Ovary (tissue), 9 donors: ENCODE results near the gene ICA1. TPM values are rescaled to one million over a fixed set of nuclear protein-coding genes. Genes with fewer than 3 reads are reported as not detected.

ENCODE experiments used
- DNase-seq, 5 donors: peaks; one replicate each; pipeline ENCODE4 v3.0.0-alpha.2; 2019 to 2020
- H3K27ac ChIP-seq, 2 donors: fragments of 200-600 bp; one replicate each; pipeline versions ENCODE4 v1.5.1 to v1.8.0; 2019 to 2022
- H3K27me3 ChIP-seq: fragments of 200-600 bp; one replicate; pipeline ENCODE4 v1.8.0; 2022
- H3K36me3 ChIP-seq: fragments of 200-600 bp; sonication (generic); one replicate; pipeline ENCODE4 v1.5.1; 2019
- H3K4me1 ChIP-seq: one replicate; pipeline ENCODE4 v1.8.1; 2013; ENCODE audit warnings: mild to moderate bottlenecking, moderate library complexity; ENCODE audit not compliant: insufficient read depth
- H3K4me3 ChIP-seq: fragments of 200-600 bp; sonication (generic); one replicate; pipeline ENCODE4 v1.5.1; 2017
- H3K9me3 ChIP-seq, 2 donors: fragments of 200-600 bp in 1 of 2; sonication (generic) in 1 of 2; one replicate each; pipeline versions ENCODE4 v1.5.1 to v1.8.1; 2013 to 2019; ENCODE audit warnings: mild to moderate bottlenecking in 1 of 2, moderate library complexity in 1 of 2
- EP300 ChIP-seq: sonication (generic); formaldehyde crosslinking; IDR thresholded peaks from one replicate; pipeline ENCODE4 v1.6.1; 2017; ENCODE audit warnings: antibody characterized with exemption
- POLR2A ChIP-seq: fragments of 450-650 bp; IDR thresholded peaks from one replicate; pipeline ENCODE4 v1.6.1; 2017; ENCODE audit warnings: antibody characterized with exemption, mild to moderate bottlenecking, moderate library complexity
- WGBS, 3 donors: extraction: QIAGEN DNeasy Blood & Tissue Kit in 1 of 3; methylation state at CpG; one replicate each; pipeline versions ENCODE4 v1.1.5 to v1.1.7; 2013 to 2017; 5-methylcytosine and 5-hydroxymethylcytosine counted together
- intact Hi-C, 4 donors: fragments of 100-400 bp; cut with DNase I; formaldehyde crosslinking; loops; one replicate each; pipeline versions ENCODE4 v1.11.0 to v1.15.1; 2022 to 2023
- polyA plus RNA-seq, 2 donors: library from polyadenylated mRNA; stranded (reverse); fragments of 200-250 nt in 1 of 2; fragments of 350-450 nt in 1 of 2; fragmentation: Illumina TruSeq in 1 of 2; extraction: RNeasy Lipid Tissue Mini Kit (QIAGEN cat#74804) in 1 of 2; gene quantifications; one replicate each; pipeline ENCODE4 v1.2.3, GENCODE V29; 2013 to 2014
- total RNA-seq, 7 donors: library from RNA; depleted of rRNA in 2 of 7; stranded (reverse); fragments of >200 nt in 2 of 7; fragmentation: NEBNext Ultra II Directional in 3 of 7; extraction: Animal tissue kit (Norgen Biotek cat#: 25700) in 3 of 7; gene quantifications; one replicate each; pipeline versions ENCODE4 v1.1.0 to v1.2.4, GENCODE V29; 2016 to 2023
- TF ChIP-seq, protein P1 (sequence below), 3 donors: fragments of 450-650 bp in 2 of 3; fragments of 200-600 bp in 1 of 3; IDR thresholded peaks; one replicate each; pipeline versions ENCODE4 v1.5.1 to v1.8.0; 2016 to 2022; ENCODE audit warnings: antibody characterized with exemption in 3 of 3, mild to moderate bottlenecking in 1 of 3
- donor health status: DM: no; HTN: no; CAD: no; lungs with moderate emphysema.
- donor health status: DM: no; HTN: no; CAD: no.
- donor health status: Bipolar disorder and iron deficiency.
- donor health status: DM: yes; HTN: yes; CAD: no.
- donor health status: DM: no; HTN: no; CAD: no.
- donor health status: DM: yes; HTN: yes; CAD: no.

Gene ICA1
- total and polyA plus RNA-seq, 9 donors: 2.1 to 19.4 (median 4.7) TPM

GRCh38 chr7:8178353-8178752 lies 83.6 kb downstream of the ICA1 start:
- Histone ChIP-seq H3K27ac (no peak overlapping the region), H3K9me3 (no peaks in the 10 kb centered on the region), H3K27me3 (no peaks in the 10 kb centered on the region), H3K4me3 (no peak overlapping the region), H3K4me1 (no peaks in the 10 kb centered on the region), H3K36me3 (no peaks in the 10 kb centered on the region)
- DNase-seq: no peak
- TF ChIP-seq, protein P1, sequence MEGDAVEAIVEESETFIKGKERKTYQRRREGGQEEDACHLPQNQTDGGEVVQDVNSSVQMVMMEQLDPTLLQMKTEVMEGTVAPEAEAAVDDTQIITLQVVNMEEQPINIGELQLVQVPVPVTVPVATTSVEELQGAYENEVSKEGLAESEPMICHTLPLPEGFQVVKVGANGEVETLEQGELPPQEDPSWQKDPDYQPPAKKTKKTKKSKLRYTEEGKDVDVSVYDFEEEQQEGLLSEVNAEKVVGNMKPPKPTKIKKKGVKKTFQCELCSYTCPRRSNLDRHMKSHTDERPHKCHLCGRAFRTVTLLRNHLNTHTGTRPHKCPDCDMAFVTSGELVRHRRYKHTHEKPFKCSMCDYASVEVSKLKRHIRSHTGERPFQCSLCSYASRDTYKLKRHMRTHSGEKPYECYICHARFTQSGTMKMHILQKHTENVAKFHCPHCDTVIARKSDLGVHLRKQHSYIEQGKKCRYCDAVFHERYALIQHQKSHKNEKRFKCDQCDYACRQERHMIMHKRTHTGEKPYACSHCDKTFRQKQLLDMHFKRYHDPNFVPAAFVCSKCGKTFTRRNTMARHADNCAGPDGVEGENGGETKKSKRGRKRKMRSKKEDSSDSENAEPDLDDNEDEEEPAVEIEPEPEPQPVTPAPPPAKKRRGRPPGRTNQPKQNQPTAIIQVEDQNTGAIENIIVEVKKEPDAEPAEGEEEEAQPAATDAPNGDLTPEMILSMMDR (IDR thresholded peaks at IDR 0.05): no peak
- no peak for TF ChIP-seq EP300
- no peak for TF ChIP-seq POLR2A
- intact Hi-C loops: no loop called here

- H3K9me3 ChIP-seq: no peaks in the 10 kb centered on the region
- no peaks in the 10 kb centered on the region for H3K27me3 ChIP-seq
- H3K27ac ChIP-seq: no peak overlapping the region
- DNase-seq: no peak
- WGBS, 3 donors: 84 to 92% (median 88%) methylated on average over 4 of the region's 4 CpGs
- TF ChIP-seq, protein P1 (IDR thresholded peaks at IDR 0.05): no peak
- TF ChIP-seq POLR2A: no peak
- no peak for TF ChIP-seq EP300
- H3K36me3 ChIP-seq: no peaks in the 10 kb centered on the region
- H3K4me3 ChIP-seq: no peak overlapping the region
- H3K4me1 ChIP-seq: no peaks in the 10 kb centered on the region
- intact Hi-C loops: no loop called here
Measured at GRCh38 chr7:8177109-8177933, 84.6 kb downstream of the ICA1 start.

GRCh38 chr7:8176370-8177081 lies 85.4 kb downstream of the ICA1 start:
- Histone ChIP-seq H3K36me3 (no peaks in the 10 kb centered on the region), H3K4me1 (no peaks in the 10 kb centered on the region), H3K27me3 (no peaks in the 10 kb centered on the region), H3K4me3 (no peak overlapping the region), H3K27ac (no peak overlapping the region), H3K9me3 (no peaks in the 10 kb centered on the region)
- TF ChIP-seq POLR2A (no peak), EP300 (no peak)
- TF ChIP-seq, protein P1 (IDR thresholded peaks at IDR 0.05): no peak
- WGBS, 3 donors: 77 to 79% (median 78%) methylated on average over 10 of the region's 10 CpGs
- DNase-seq: no peak
- intact Hi-C loops: no loop called here

GRCh38 chr7:8175929-8176369 lies 86.0 kb downstream of the ICA1 start:
- WGBS, 3 donors: 83 to 86% (median 84%) methylated on average over 6 of the region's 6 CpGs
- no peak overlapping the region for H3K27ac ChIP-seq
- H3K27me3 ChIP-seq: no peaks in the 10 kb centered on the region
- TF ChIP-seq EP300: no peak
- TF ChIP-seq POLR2A: no peak
- TF ChIP-seq, protein P1 (IDR thresholded peaks at IDR 0.05): no peak
- no peaks in the 10 kb centered on the region for H3K36me3 ChIP-seq
- H3K4me1 ChIP-seq: no peaks in the 10 kb centered on the region
- intact Hi-C loops: no loop called here
- H3K4me3 ChIP-seq: no peak overlapping the region
- H3K9me3 ChIP-seq: no peaks in the 10 kb centered on the region
- no peak for DNase-seq
